SK-N-SH (cell line): ENCODE results near the gene B4GALNT1.

Source experiments
- CTCF ChIP-seq: fragments of 200-600 bp; sonication (generic); IDR thresholded peaks from 2 replicates; pipeline ENCODE4 v1.6.1; 2017; ENCODE audit warnings: antibody characterized with exemption, mild to moderate bottlenecking, moderate library complexity
- ELF1 ChIP-seq: IDR thresholded peaks from 2 replicates; pipeline ENCODE4 v1.4.0; 2012
- EP300 ChIP-seq, 2 experiments: IDR thresholded peaks; 2 replicates each; pipeline versions ENCODE4 v1.4.0 to v1.6.1; 2012; ENCODE audit warnings: borderline replicate concordance in 1 of 2, low read depth in 1 of 2, low read length in 1 of 2
- EZH2phosphoT487 ChIP-seq: fragments of 200-600 bp; sonication (generic); IDR thresholded peaks from 2 replicates; pipeline ENCODE4 v1.6.1; 2017; ENCODE audit warnings: low read depth, mixed run types, mild to moderate bottlenecking, antibody characterized with exemption, moderate library complexity, borderline replicate concordance
- GABPA ChIP-seq: IDR thresholded peaks from 2 replicates; pipeline ENCODE4 v1.4.0; 2012; ENCODE audit warnings: low read depth, mild to moderate bottlenecking
- JUND ChIP-seq: IDR thresholded peaks from 2 replicates; pipeline ENCODE4 v1.4.0; 2012
- MAX ChIP-seq: IDR thresholded peaks from 2 replicates; pipeline ENCODE4 v1.4.0; 2012; ENCODE audit warnings: low read depth
- MEF2A ChIP-seq: IDR thresholded peaks from 2 replicates; pipeline ENCODE4 v1.4.0; 2012; ENCODE audit warnings: low read depth, borderline replicate concordance
- MXI1 ChIP-seq: IDR thresholded peaks from 2 replicates; pipeline ENCODE4 v1.6.1; 2012; ENCODE audit warnings: mild to moderate bottlenecking, low read depth, low read length, improper control_type of control experiment
- POLR2AphosphoS5 ChIP-seq: IDR thresholded peaks from 2 replicates; pipeline ENCODE4 v1.6.1; 2012; ENCODE audit warnings: low read depth, low read length
- RCOR1 ChIP-seq: fragments of 150-350 bp; IDR thresholded peaks from 2 replicates; pipeline ENCODE4 v1.6.1; 2017; ENCODE audit warnings: antibody characterized with exemption, low read length
- TAF1 ChIP-seq: IDR thresholded peaks from 2 replicates; pipeline ENCODE4 v1.6.1; 2012; ENCODE audit warnings: low read depth, mild to moderate bottlenecking, low read length, moderate library complexity, borderline replicate concordance
- TEAD4 ChIP-seq: IDR thresholded peaks from 2 replicates; pipeline ENCODE4 v1.4.0; 2012; ENCODE audit warnings: mild to moderate bottlenecking, borderline replicate concordance; ENCODE audit not compliant: insufficient read depth
- TF ChIP-seq, protein P1 (sequence below): IDR thresholded peaks from 2 replicates; pipeline ENCODE4 v1.4.0; 2012; ENCODE audit warnings: low read depth, borderline replicate concordance

DNA sequence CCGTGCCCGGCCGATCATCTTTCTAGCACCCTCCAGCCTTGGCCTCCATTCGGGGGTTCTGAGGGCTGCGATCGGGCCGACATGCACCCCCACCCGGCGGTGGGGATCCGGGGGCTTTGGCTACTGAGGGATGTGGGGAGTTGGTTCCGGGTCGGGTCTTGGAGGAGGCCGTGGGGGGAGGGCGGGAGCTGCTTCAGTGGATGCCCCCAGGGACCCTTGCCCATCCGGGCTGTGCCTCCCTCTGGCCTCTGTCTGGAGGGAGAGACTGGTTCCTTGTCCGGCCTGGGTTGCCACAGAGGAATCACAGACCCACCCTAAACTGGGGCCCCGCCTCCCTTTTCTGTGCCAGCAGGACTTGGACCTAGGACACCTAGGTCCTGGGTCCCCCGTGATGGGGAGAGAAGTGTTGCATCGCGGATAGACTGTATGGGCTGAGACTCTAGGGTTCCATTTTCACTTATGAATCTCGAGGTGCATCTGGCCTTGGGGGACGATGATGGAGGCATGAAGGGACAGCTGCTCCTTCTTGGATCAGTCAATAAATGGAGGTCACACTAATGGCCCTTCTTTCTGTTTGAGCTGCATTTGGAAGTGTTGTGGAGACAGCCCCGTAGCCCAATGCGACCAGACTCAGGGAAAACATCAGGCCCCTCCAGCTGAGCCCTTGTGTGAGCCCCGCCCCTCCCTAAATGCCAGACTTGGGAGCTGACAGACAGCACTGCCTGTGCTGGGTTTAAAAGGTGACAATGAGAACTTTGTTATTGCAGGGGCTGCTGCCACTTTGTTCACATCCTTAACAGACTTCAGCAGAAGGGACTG, 27.8 kb downstream of the B4GALNT1 start:
- TF ChIP-seq POLR2AphosphoS5 (0 out of 2 replicates have a peak, but pooled peaks have one; percentile 28), CTCF (no peak), RCOR1 (no peak), EZH2phosphoT487 (no peak), TEAD4 (no peak), GABPA (no peak), JUND (no peak), MEF2A (no peak), EP300 (IDR thresholded peaks at IDR 0.05; ENCODE audit: borderline replicate concordance in 1 of 2, low read depth in 1 of 2, low read length in 1 of 2) (no peak), MAX (no peak), TAF1 (0 out of 2 replicates have a peak, but pooled peaks have one; percentile 16), MXI1 (no peak), ELF1 (no peak)
- TF ChIP-seq, protein P1, sequence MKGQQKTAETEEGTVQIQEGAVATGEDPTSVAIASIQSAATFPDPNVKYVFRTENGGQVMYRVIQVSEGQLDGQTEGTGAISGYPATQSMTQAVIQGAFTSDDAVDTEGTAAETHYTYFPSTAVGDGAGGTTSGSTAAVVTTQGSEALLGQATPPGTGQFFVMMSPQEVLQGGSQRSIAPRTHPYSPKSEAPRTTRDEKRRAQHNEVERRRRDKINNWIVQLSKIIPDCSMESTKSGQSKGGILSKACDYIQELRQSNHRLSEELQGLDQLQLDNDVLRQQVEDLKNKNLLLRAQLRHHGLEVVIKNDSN = no peak
